Measurements from ENCODE around the gene APRT.

Gene APRT

DNA sequence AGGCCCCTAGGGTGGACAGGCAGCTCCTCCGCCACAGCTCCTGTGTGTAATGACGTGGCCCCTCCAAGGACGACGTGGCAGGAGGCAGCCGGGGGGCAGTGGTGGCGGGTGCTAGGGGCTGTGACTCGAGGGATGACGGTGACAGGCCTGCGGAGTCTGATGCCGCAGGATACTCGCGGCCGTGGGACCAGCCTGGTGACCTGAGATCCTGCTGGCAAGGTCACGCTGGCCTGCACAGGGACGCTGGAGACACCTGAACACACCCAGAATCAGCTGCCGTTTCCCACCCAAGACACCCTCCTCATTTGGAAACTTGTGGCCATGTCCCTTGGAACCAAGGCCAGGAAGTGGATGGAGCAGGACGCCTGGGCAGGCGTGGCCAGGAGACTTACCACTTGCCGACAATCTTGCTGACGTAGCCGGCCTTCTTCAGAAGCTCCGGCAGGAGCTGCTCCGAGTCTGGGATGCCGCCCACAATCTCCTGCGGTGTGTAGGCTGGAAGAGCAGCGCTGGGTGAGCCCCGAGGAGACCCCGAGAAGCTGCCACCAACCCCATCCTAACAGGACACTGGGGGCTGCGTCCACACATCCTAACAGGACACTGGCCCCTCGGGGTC lies 29.0 kb upstream of the APRT start:
- no peak for DNase-seq (ENCODE audit: low spot score)
- TF ChIP-seq, protein P1, sequence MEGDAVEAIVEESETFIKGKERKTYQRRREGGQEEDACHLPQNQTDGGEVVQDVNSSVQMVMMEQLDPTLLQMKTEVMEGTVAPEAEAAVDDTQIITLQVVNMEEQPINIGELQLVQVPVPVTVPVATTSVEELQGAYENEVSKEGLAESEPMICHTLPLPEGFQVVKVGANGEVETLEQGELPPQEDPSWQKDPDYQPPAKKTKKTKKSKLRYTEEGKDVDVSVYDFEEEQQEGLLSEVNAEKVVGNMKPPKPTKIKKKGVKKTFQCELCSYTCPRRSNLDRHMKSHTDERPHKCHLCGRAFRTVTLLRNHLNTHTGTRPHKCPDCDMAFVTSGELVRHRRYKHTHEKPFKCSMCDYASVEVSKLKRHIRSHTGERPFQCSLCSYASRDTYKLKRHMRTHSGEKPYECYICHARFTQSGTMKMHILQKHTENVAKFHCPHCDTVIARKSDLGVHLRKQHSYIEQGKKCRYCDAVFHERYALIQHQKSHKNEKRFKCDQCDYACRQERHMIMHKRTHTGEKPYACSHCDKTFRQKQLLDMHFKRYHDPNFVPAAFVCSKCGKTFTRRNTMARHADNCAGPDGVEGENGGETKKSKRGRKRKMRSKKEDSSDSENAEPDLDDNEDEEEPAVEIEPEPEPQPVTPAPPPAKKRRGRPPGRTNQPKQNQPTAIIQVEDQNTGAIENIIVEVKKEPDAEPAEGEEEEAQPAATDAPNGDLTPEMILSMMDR (IDR thresholded peaks at IDR 0.05; ENCODE audit: extremely low read depth, missing control alignments) = no peak

DNA sequence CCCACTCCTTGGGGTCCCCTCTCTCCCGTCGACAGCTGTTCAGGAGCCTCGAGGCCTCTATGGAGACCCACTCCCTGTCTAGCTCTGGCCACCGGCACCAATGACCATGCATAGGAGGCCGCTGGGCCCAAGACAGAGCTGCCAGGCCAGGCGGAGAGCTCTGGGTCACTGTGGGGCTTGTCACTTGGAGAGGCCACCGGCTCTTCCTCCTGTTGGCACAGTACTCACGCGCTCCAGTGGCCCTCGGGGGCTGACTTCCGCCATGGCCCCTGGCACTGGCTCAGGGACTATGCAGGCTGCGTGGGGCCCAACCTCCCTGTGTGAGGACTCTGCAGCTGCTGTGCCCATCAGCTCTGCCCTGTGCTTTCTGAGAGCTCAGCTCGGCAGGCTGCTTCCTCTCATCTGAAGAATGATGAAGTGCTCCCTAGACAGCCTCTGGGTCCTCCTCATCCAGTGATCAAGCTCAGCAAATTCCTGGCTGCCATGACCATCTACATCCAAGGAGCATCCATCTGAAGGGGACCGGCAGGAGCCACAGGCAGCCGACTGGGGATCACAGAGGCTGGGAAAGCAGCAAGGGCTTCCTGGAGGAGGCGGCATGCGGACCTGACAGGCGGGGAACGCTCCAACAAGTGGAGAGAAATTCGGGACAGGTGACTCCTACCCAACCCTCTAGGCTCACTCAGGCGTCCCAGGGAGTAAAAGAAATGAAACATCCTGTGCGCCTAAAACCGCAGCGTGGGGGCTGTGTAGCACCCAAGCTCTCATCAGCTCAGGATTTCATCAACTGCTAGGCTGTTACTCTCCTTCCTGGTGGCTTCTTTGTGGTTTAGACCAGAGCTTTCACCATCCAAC lies 28.2 kb upstream of the APRT start:
- TF ChIP-seq, protein P1 (IDR thresholded peaks at IDR 0.05; ENCODE audit: extremely low read depth, missing control alignments) = no peak
- DNase-seq (ENCODE audit: low spot score) = no peak

DNA sequence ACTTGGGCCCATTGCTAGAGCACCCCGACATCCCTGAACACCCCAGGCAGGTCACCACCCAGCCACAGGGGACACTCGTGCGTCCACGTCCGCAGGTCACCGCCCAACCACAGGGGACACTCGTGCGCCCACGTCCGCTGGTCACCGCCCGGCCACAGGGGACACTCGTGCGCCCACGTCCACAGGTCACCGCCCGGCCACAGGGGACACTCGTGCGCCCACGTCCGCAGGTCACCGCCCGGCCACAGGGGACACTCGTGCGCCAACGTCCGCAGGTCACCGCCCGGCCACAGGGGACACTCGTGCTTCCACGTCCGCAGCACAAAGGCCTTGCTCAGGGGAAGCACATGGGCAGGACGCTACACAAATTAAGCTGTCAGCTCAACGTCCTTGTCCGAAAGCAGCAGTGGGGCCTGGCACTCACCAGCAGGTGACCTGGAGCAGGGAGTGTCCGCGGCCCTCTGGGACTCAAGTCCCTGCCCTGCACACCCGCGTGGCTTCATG lies 27.4 kb upstream of the APRT start:
- TF ChIP-seq, protein P1 (IDR thresholded peaks at IDR 0.05; ENCODE audit: extremely low read depth, missing control alignments) = no peak
- DNase-seq (ENCODE audit: low spot score) = no peak

DNA sequence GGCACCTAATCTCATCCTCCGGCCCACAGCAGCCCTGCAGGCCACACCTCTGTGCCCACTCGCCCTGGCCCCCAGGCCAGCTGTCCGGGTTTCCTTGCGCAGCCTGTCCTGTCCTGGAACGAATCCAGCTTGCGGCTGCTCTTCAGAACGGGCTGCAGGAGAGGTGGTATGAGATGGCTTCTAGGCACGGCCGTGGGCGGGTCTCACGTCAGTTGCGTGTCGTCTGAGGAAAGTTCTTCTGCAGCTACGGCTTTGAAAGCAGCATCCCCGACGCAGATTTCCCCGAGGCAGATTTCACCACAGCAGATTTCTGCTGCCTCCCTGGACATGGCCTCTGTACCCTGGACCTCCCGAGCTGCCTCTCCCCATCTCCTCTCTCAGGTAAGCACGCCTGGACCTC lies 26.8 kb upstream of the APRT start:
- no peak for DNase-seq (ENCODE audit: low spot score)
- TF ChIP-seq, protein P1 (IDR thresholded peaks at IDR 0.05; ENCODE audit: extremely low read depth, missing control alignments) = no peak

DNA sequence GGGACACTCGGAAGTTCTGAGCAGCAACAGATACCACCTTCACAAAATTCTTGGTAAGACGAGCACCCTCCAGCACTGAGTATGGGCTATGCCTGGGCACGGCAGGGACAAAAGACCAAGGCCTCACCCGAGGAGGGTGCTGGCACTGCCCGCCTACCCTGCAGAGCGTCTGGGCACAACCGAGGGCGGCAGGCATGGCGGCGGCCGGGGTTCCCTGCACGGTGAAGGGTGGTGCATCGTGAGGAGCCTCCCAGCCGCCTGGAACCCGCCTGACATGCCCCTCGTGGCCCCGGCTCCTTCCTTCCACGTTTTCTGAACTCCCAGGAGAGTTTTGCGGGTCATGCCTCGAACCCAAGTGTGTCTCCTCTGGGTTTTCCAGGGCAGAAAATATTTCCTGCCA lies 26.1 kb upstream of the APRT start:
- TF ChIP-seq, protein P1 (IDR thresholded peaks at IDR 0.05; ENCODE audit: extremely low read depth, missing control alignments) = no peak
- DNase-seq (ENCODE audit: low spot score) = no peak

DNA sequence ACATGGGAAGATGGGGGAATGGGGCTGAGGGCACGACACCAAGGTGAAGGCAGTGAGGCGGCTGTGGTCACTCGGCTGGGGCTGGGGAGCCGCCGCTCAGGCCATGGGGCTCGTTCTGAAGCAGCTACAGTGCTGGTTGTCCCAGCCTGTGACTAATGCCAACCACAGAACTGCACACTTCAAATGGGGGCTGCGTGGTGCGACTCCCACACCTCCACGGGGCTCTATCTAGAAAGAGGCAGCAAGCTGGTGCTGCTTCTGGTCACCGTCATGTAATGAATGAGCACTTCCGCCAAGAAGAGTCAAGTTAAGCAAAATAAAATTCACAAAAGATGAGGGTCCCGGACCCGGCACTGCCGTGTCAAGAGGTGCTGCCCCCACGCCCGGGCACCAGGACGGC lies 25.1 kb upstream of the APRT start:
- TF ChIP-seq, protein P1 (IDR thresholded peaks at IDR 0.05; ENCODE audit: extremely low read depth, missing control alignments) = no peak

DNA sequence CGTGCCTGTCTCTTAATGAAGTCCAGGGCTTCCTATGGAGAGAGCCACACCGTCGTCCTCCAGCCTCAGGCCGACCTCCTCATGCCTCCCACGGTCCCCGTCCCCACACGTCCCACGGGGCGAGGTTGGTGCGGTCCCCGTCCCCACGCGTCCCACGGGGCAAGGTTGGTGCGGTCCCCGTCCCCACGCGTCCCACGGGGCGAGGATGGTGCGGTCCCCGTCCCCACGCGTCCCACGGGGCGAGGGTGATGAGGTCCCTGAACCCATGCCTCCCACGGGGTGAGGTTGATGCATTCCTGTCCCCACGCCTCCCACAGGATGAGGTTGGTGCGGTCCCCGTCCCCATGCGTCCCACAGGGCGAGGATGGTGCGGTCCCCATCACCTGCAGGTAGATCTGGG lies 24.1 kb upstream of the APRT start:
- TF ChIP-seq, protein P1 (IDR thresholded peaks at IDR 0.05; ENCODE audit: extremely low read depth, missing control alignments) = no peak
- no peak for DNase-seq (ENCODE audit: low spot score)

More for the DNA sequence above, 25.1 kb upstream of the APRT start:
- no peak for DNase-seq (ENCODE audit: low spot score)

Data from GM20000 (cell line).